GM12872 (cell line): ENCODE measurements around the gene RAB11FIP4.

Experiments
- CTCF ChIP-seq: IDR thresholded peaks from 3 replicates; pipeline ENCODE4 v1.5.1; 2011; ENCODE audit warnings: low read depth, mild to moderate bottlenecking, low read length, moderate library complexity; ENCODE audit not compliant: insufficient read depth

The RAB11FIP4 gene

GRCh38 chr17:31488264-31488981, 96.9 kb downstream of the RAB11FIP4 start:
- TF ChIP-seq CTCF: no peak

GRCh38 chr17:31488982-31489294, 97.5 kb downstream of the RAB11FIP4 start:
- no peak for TF ChIP-seq CTCF

GRCh38 chr17:31489295-31490018, 98.0 kb downstream of the RAB11FIP4 start:
- no peak for TF ChIP-seq CTCF

- TF ChIP-seq CTCF: no peak
These were observed 98.7 kb downstream of the RAB11FIP4 start for GRCh38 chr17:31490019-31490650.

- TF ChIP-seq CTCF: no peak
These were observed 99.3 kb downstream of the RAB11FIP4 start for GRCh38 chr17:31490671-31491375.

GRCh38 chr17:31491376-31492131, 100.1 kb downstream of the RAB11FIP4 start:
- no peak for TF ChIP-seq CTCF
